RWPE2 (cell line): ENCODE results near the gene CCR5.

Source experiments
- ATAC-seq: fragments of 200-7000 bp; cut with Tn5 transposase; 3 replicates; pipeline ENCODE4 v1.9.1; 2021; ENCODE audit warnings: low read depth
- DNase-seq: peaks from one replicate; pipeline ENCODE4 v3.0.0-alpha.2; 2020; ENCODE audit warnings: low spot score
- H3K27ac ChIP-seq: fragments of 450-650 bp; 2 replicates; pipeline ENCODE4 v1.5.1; 2017; ENCODE audit warnings: mild to moderate bottlenecking; ENCODE audit not compliant: poor library complexity, severe bottlenecking
- H3K27me3 ChIP-seq: fragments of 250-450 bp; sonication (Bioruptor Pico); 2 replicates; pipeline ENCODE4 v1.5.1; 2021; ENCODE audit warnings: mild to moderate bottlenecking, moderate library complexity; ENCODE audit not compliant: insufficient read depth, poor library complexity, severe bottlenecking
- H3K36me3 ChIP-seq: fragments of 250-450 bp; sonication (Bioruptor Pico); 2 replicates; pipeline ENCODE4 v1.5.1; 2020; ENCODE audit warnings: low read depth, mild to moderate bottlenecking, moderate library complexity
- H3K4me1 ChIP-seq: fragments of 250-450 bp; sonication (Bioruptor Pico); 2 replicates; pipeline ENCODE4 v1.5.1; 2021; ENCODE audit warnings: mild to moderate bottlenecking, moderate library complexity; ENCODE audit not compliant: insufficient read depth, poor library complexity, severe bottlenecking
- H3K4me3 ChIP-seq: fragments of 250-450 bp; sonication (Bioruptor Pico); 2 replicates; pipeline ENCODE4 v1.5.1; 2021; ENCODE audit warnings: mild to moderate bottlenecking, moderate library complexity; ENCODE audit not compliant: severe bottlenecking
- H3K9me3 ChIP-seq: fragments of 250-450 bp; sonication (Bioruptor Pico); 2 replicates; pipeline ENCODE4 v1.5.1; 2021; ENCODE audit warnings: mild to moderate bottlenecking, moderate library complexity; ENCODE audit not compliant: severe bottlenecking
- TF ChIP-seq, protein P1 (sequence below): fragments of 450-650 bp; IDR thresholded peaks from one replicate; pipeline ENCODE4 v1.5.1; 2017; ENCODE audit warnings: mild to moderate bottlenecking, moderate library complexity; ENCODE audit not compliant: poor library complexity, severe bottlenecking

CCR5 gene

GRCh38 chr3:46334741-46335478 is 35.8 kb upstream of the CCR5 start:
- H3K9me3 ChIP-seq: peaks cover 5% of the 10 kb centered on the region
- TF ChIP-seq, protein P1, sequence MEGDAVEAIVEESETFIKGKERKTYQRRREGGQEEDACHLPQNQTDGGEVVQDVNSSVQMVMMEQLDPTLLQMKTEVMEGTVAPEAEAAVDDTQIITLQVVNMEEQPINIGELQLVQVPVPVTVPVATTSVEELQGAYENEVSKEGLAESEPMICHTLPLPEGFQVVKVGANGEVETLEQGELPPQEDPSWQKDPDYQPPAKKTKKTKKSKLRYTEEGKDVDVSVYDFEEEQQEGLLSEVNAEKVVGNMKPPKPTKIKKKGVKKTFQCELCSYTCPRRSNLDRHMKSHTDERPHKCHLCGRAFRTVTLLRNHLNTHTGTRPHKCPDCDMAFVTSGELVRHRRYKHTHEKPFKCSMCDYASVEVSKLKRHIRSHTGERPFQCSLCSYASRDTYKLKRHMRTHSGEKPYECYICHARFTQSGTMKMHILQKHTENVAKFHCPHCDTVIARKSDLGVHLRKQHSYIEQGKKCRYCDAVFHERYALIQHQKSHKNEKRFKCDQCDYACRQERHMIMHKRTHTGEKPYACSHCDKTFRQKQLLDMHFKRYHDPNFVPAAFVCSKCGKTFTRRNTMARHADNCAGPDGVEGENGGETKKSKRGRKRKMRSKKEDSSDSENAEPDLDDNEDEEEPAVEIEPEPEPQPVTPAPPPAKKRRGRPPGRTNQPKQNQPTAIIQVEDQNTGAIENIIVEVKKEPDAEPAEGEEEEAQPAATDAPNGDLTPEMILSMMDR: no peak
- H3K27ac ChIP-seq: peak overlapping the region; percentile 41
- H3K27me3 ChIP-seq: no peaks in the 10 kb centered on the region
- H3K36me3 ChIP-seq: no peaks in the 10 kb centered on the region
- peak; percentile 84 for ATAC-seq
- DNase-seq: no peak
- no peak overlapping the region for H3K4me3 ChIP-seq
- H3K4me1 ChIP-seq: peaks cover 10% of the 10 kb centered on the region

DNA sequence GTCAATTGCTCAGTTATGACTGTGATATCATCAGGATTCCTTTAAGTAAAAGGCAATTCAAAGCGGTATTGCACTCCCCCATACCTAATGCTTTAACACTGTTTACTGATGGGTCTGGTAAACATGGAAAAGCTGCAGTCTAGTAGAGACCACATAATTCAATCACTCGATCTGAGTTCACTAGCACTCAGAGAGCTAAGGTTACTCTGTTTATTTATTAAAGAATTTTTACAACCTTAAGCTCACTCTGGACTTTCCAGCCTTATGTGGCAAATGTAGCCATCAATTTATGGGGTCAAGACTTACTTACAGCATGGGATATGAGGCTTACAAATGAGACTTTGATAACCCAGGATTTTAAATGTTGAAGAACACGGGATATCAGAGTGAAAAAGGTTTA is 35.2 kb upstream of the CCR5 start:
- TF ChIP-seq, protein P1: no peak
- Histone ChIP-seq H3K4me3 (no peak overlapping the region), H3K4me1 (peaks cover 10% of the 10 kb centered on the region), H3K9me3 (peaks cover 6% of the 10 kb centered on the region), H3K27me3 (no peaks in the 10 kb centered on the region), H3K36me3 (no peaks in the 10 kb centered on the region), H3K27ac (peak overlapping the region; percentile 41)
- DNase-seq: no peak
- ATAC-seq: no peak

DNA sequence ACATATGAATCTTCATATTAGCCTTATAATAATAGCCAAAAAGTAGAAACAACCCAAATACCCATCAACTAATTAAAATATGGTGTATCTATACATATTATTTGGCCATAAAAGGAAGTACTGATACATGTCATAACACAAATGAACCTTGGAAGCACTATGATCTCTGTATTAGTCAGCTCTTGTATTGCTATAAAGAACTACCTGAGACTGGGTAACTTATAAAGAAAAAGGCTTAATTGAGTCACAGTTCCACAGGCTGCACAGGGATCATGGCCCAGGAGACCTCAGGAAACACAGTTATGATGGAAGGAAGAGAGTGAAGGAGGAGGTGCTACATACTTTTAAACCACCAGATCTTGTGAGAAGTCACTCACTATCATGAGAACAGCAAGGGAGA is 32.8 kb upstream of the CCR5 start:
- H3K4me3 ChIP-seq: no peak overlapping the region
- H3K4me1 ChIP-seq: peaks cover 10% of the 10 kb centered on the region
- ATAC-seq (peak; percentile 64; the same call in 2 of the 3 replicates), DNase-seq (no peak)
- no peak overlapping the region for H3K27ac ChIP-seq
- H3K9me3 ChIP-seq: peaks cover 6% of the 10 kb centered on the region
- no peaks in the 10 kb centered on the region for H3K36me3 ChIP-seq
- TF ChIP-seq, protein P1: no peak
- H3K27me3 ChIP-seq: no peaks in the 10 kb centered on the region

GRCh38 chr3:46338840-46339239 is 31.9 kb upstream of the CCR5 start:
- TF ChIP-seq, protein P1: no peak
- Histone ChIP-seq H3K27ac (no peak overlapping the region), H3K27me3 (no peaks in the 10 kb centered on the region), H3K36me3 (no peaks in the 10 kb centered on the region), H3K9me3 (peaks cover 6% of the 10 kb centered on the region), H3K4me1 (peaks cover 10% of the 10 kb centered on the region), H3K4me3 (no peak overlapping the region)
- ATAC-seq: no peak
- no peak for DNase-seq

- no peaks in the 10 kb centered on the region for H3K4me1 ChIP-seq
- no peaks in the 10 kb centered on the region for H3K36me3 ChIP-seq
- TF ChIP-seq, protein P1: no peak
- peaks cover 6% of the 10 kb centered on the region for H3K9me3 ChIP-seq
- no peaks in the 10 kb centered on the region for H3K27me3 ChIP-seq
- DNase-seq (no peak), ATAC-seq (no peak)
- H3K4me3 ChIP-seq: no peak overlapping the region
- no peak overlapping the region for H3K27ac ChIP-seq
These were observed 26.3 kb upstream of the CCR5 start for GRCh38 chr3:46344476-46344875.
